ENCODE data around the gene FGFR2.

The FGFR2 gene

DNA sequence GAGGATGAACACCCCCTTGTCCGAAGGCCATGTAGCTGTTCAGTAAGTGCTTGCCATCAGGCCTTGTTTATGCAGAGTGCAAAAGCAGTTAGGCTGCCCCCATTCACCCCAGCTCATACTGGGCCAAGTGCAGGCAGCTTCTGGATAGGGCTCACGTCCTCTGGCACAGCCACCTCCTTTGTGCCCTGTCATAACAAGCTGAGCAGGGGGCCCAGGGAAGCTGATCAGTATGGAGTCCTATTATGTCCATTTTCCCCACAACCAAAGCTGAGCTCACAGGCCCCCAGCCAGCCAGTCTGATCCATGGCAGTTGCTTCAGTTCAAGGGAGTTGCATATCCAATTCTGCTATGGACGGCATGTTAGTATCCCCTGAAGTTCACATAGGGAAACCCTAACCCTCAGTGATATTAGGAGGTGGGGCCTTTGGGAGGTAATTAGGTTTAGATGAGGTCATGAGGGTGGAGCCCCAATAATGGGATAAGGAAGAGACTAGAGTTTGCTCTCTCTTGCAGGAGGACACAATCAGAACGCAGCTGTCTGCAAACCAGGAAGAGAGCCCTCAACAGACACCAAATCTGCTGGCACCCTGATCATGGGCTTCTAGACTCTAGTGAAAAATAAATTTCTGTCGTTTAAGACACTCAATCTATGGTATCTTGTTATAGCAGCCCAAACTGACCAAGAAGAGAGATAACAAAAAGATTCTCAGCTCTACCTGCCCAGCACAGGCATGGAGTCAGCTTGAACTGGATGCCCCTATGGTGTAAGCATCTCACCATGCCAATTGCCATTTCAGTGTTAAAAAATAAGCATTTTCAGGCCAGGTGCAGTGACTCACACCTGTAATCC, 155.9 kb downstream of the FGFR2 start:
- no peak for DNase-seq

GRCh38 chr10:121440461-121440860, 157.8 kb downstream of the FGFR2 start:
- no peak for DNase-seq

GRCh38 chr10:121438333-121438732, 159.9 kb downstream of the FGFR2 start:
- no peak for DNase-seq

DNA sequence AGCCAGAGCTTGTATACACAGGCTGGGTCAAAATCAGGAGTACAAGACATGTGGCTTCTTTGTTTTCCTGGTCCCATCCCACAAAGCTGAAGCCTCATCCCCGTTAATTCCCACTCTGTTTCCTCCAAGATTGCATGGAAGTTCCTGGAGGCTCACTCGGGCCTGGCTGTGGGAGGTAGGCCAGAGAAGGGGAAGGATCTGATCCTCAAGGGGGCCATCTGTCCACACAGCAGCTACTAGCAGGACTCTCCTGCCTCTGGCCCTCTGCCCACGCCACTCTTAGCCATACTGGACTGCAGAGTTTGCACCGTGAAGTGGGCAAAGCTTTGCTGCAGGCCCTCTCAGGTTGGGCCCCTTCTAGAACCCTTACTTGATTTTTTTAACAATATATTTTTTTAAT, 160.6 kb downstream of the FGFR2 start:
- no peak for DNase-seq

- no peak for DNase-seq
These were observed 161.5 kb downstream of the FGFR2 start for GRCh38 chr10:121436630-121437341.

- DNase-seq = no peak
These were observed 162.0 kb downstream of the FGFR2 start for GRCh38 chr10:121436281-121436629.

- no peak for DNase-seq
These were observed 163.0 kb downstream of the FGFR2 start for GRCh38 chr10:121435099-121435875.

GRCh38 chr10:121433965-121434364, 164.3 kb downstream of the FGFR2 start:
- no peak for DNase-seq

GRCh38 chr10:121428867-121429266, 169.4 kb downstream of the FGFR2 start:
- no peak for DNase-seq

Measured in stimulated activated CD4-positive, alpha-beta T cell treated with anti-CD3 and anti-CD28 coated beads, Interleukin-15, amount 100 ng/mL, for 24 hours (primary cell).